ENCODE measurements around the gene PEA15. TPM values are rescaled to one million over a fixed set of nuclear protein-coding genes. Genes with fewer than 3 reads are reported as not detected.

PEA15 gene
- total and polyA plus RNA-seq, 2 donors (not counting 3 experiments of a cell fraction or from before 2014, with no cell fraction given), result 250 to 304 TPM

- Histone ChIP-seq H3K27ac (ENCODE audit: insufficient read depth, low read depth, low read length) (no peak overlapping the region), H3K79me2 (ENCODE audit: control insufficient read depth, insufficient read depth, low read length) (no peaks in the 10 kb centered on the region), H3K36me3 (ENCODE audit: control insufficient read depth in 2 of 2, extremely low read depth in 1 of 2, insufficient read depth in 2 of 2, low read length in 2 of 2) (peaks cover 30 to 52% of the 10 kb centered on the region in 2 experiments), H4K20me1 (replicated peaks; ENCODE audit: control insufficient read depth, extremely low read depth, insufficient read depth, low read length) (no peaks in the 10 kb centered on the region), H3K4me1 (ENCODE audit: control insufficient read depth, extremely low read depth, insufficient read depth, low read length) (no peaks in the 10 kb centered on the region), H3K9me3 (replicated peaks; ENCODE audit: control insufficient read depth, insufficient read depth, low read length) (no peaks in the 10 kb centered on the region), H3K9me1 (replicated peaks; ENCODE audit: control insufficient read depth, extremely low read depth, insufficient read depth, low read length) (no peaks in the 10 kb centered on the region), H3K9ac (replicated peaks; ENCODE audit: extremely low read depth, insufficient read depth, low read length) (no peak overlapping the region), H3K27me3 (ENCODE audit: control insufficient read depth in 2 of 2, insufficient read depth in 2 of 2, low read length in 2 of 2) (no peaks in the 10 kb centered on the region), H3K4me2 (ENCODE audit: insufficient read depth, low read length) (no peak overlapping the region), H2AFZ (ENCODE audit: low read depth, low read length) (no peak overlapping the region), H3K4me3 (replicated peaks in 1 of 3; ENCODE audit: insufficient read depth in 1 of 3, low read depth in 1 of 3, low read length in 3 of 3) (no peak overlapping the region)
- TF ChIP-seq MYC (IDR thresholded peaks at IDR 0.05; ENCODE audit: low read depth, low read length) (no peak), FOS (IDR thresholded peaks at IDR 0.05; ENCODE audit: borderline replicate concordance, insufficient read depth, low read length) (no peak), CTCF (IDR thresholded peaks at IDR 0.05; ENCODE audit: extremely low read depth in 1 of 2, insufficient read depth in 1 of 2, low read depth in 1 of 2, low read length in 2 of 2) (no peak), JUN (IDR thresholded peaks at IDR 0.05; ENCODE audit: borderline replicate concordance, insufficient read depth, insufficient read length, low read depth) (no peak), POLR2A (IDR thresholded peaks at IDR 0.05; ENCODE audit: low read depth, low read length) (no peak), MAX (IDR thresholded peaks at IDR 0.05; ENCODE audit: insufficient read depth, insufficient read length) (no peak), POLR2AphosphoS5 (IDR thresholded peaks at IDR 0.05; ENCODE audit: insufficient read depth, low read depth, low read length) (no peak), GATA2 (IDR thresholded peaks at IDR 0.05; ENCODE audit: insufficient read depth, insufficient read length, low read depth, low read length) (no peak), EZH2 (IDR thresholded peaks at IDR 0.05; ENCODE audit: borderline replicate concordance, low read depth, low read length, severe bottlenecking) (no peak)
- BruUV-seq (replicated peaks), result no TSS peak
- CTCF ChIA-PET, result interaction anchor here (2.3 to 10.1 kb wide), 2 partner anchors 28 to 32 kb away, joined by 14 to 61 read pairs; no protein-coding TSS in a partner anchor
- intact Hi-C loops (cut with micrococcal nuclease) (no loop called here), dilution Hi-C loops (cut with MboI; ENCODE audit: extremely low pct_ligation_motif_present, low sequenced_read_pairs) (no loop called here)
- DNase-seq (ENCODE audit: low read depth, low spot score) (no peak), FAIRE-seq (no peak)
- POLR2A ChIA-PET, result no interaction called here
Observed at GRCh38 chr1:160224606-160225005, 19.4 kb downstream of the PEA15 start.

Data from endothelial cell of umbilical vein (primary cell).